Measurements from ENCODE around the gene UGT1A7. TPM values are rescaled to one million over a fixed set of nuclear protein-coding genes. Genes with fewer than 3 reads are reported as not detected.
"Not testable (repeated sequence)": the region's sequence is repeated elsewhere in the genome, so short reads cannot be mapped to it uniquely, and the experiment has no call there.

The UGT1A7 gene
- total RNA-seq, 4 donors from 2014 or later: 3.4 to 55.3 (median 18.2) TPM

GRCh38 chr2:233655043-233655442, 26.7 kb upstream of the UGT1A7 start:
- Histone ChIP-seq H3K4me3 (no peak overlapping the region), H3K27me3 (no peaks in the 10 kb centered on the region), H3K9me3 (no peaks in the 10 kb centered on the region), H3K27ac (no peak overlapping the region), H3K4me1 (peaks cover 0 to 10% (median 4%) of the 10 kb centered on the region in 4 donors), H3K36me3 (no peaks in the 10 kb centered on the region)
- no peak for DNase-seq
- WGBS, 2 donors (ENCODE audit: low coverage in 1 of 2): 50 to 78% methylated on average over 1 of the region's 1 CpG
- intact Hi-C loops (cut with DNase I; ENCODE audit: low total_unique reads) (no loop called here), in situ Hi-C loops (cut with MboI; ENCODE audit: low pct_ligation_motif_present in 1 of 4, low pct_unique_long_range_greater_than_20kb in 1 of 4, low sequenced_read_pairs in 3 of 4) (no loop called here)
- TF ChIP-seq POLR2A (IDR thresholded peaks at IDR 0.05) (no peak), CTCF (IDR thresholded peaks at IDR 0.05) (no peak), EP300 (IDR thresholded peaks at IDR 0.05; ENCODE audit: low read depth) (no peak), POLR2AphosphoS5 (IDR thresholded peaks at IDR 0.05) (no peak)

- in situ Hi-C loops (cut with MboI; ENCODE audit: low pct_ligation_motif_present in 1 of 4, low pct_unique_long_range_greater_than_20kb in 1 of 4, low sequenced_read_pairs in 3 of 4); DNase-seq; H3K4me1 ChIP-seq; H3K4me3 ChIP-seq; H3K27me3 ChIP-seq; H3K9me3 ChIP-seq; H3K27ac ChIP-seq; intact Hi-C loops (cut with DNase I; ENCODE audit: low total_unique reads); H3K36me3 ChIP-seq: not testable (repeated sequence)
- WGBS, 2 donors (ENCODE audit: low coverage in 1 of 2): 80 to 93% methylated on average over 1 to 3 of the region's 3 CpGs
Observed at GRCh38 chr2:233655943-233656342, 25.8 kb upstream of the UGT1A7 start.

GRCh38 chr2:233656443-233656842, 25.3 kb upstream of the UGT1A7 start:
- Histone ChIP-seq H3K36me3 (no peaks in the 10 kb centered on the region), H3K9me3 (no peaks in the 10 kb centered on the region), H3K27me3 (no peaks in the 10 kb centered on the region), H3K27ac (no peak overlapping the region), H3K4me1 (peaks cover 0 to under 1% (median 0%) of the 10 kb centered on the region in 4 donors), H3K4me3 (no peak overlapping the region)
- TF ChIP-seq EP300 (IDR thresholded peaks at IDR 0.05; ENCODE audit: low read depth) (no peak), POLR2AphosphoS5 (IDR thresholded peaks at IDR 0.05) (no peak), POLR2A (IDR thresholded peaks at IDR 0.05) (no peak), CTCF (IDR thresholded peaks at IDR 0.05) (no peak)
- intact Hi-C loops (cut with DNase I; ENCODE audit: low total_unique reads) (no loop called here), in situ Hi-C loops (cut with MboI; ENCODE audit: low pct_ligation_motif_present in 1 of 4, low pct_unique_long_range_greater_than_20kb in 1 of 4, low sequenced_read_pairs in 3 of 4) (no loop called here)
- DNase-seq: no peak
- WGBS, 2 donors (ENCODE audit: low coverage in 1 of 2): 40 to 75% methylated on average over 1 to 10 of the region's 10 CpGs

GRCh38 chr2:233658610-233659009, 23.1 kb upstream of the UGT1A7 start:
- no peak for DNase-seq
- H3K36me3 ChIP-seq: no peaks in the 10 kb centered on the region
- intact Hi-C loops (cut with DNase I; ENCODE audit: low total_unique reads) (no loop called here), in situ Hi-C loops (cut with MboI; ENCODE audit: low pct_ligation_motif_present in 1 of 4, low pct_unique_long_range_greater_than_20kb in 1 of 4, low sequenced_read_pairs in 3 of 4) (no loop called here)
- no peak overlapping the region for H3K4me3 ChIP-seq
- H3K27ac ChIP-seq: no peak overlapping the region
- H3K27me3 ChIP-seq: no peaks in the 10 kb centered on the region
- H3K9me3 ChIP-seq: no peaks in the 10 kb centered on the region
- no peaks in the 10 kb centered on the region for H3K4me1 ChIP-seq
- no peak for TF ChIP-seq CTCF (IDR thresholded peaks at IDR 0.05)
- TF ChIP-seq POLR2AphosphoS5 (IDR thresholded peaks at IDR 0.05): no peak
- no peak for TF ChIP-seq POLR2A (IDR thresholded peaks at IDR 0.05)
- TF ChIP-seq EP300 (IDR thresholded peaks at IDR 0.05; ENCODE audit: low read depth): no peak

- in situ Hi-C loops (cut with MboI; ENCODE audit: low pct_ligation_motif_present in 1 of 4, low pct_unique_long_range_greater_than_20kb in 1 of 4, low sequenced_read_pairs in 3 of 4) (no loop called here), intact Hi-C loops (cut with DNase I; ENCODE audit: low total_unique reads) (no loop called here)
- H3K9me3 ChIP-seq: no peaks in the 10 kb centered on the region
- WGBS, 2 donors (ENCODE audit: low coverage in 1 of 2): 22 to 55% methylated on average over 1 of the region's 1 CpG
- no peak overlapping the region for H3K27ac ChIP-seq
- H3K4me1 ChIP-seq: no peaks in the 10 kb centered on the region
- no peak overlapping the region for H3K4me3 ChIP-seq
- H3K27me3 ChIP-seq: no peaks in the 10 kb centered on the region
- H3K36me3 ChIP-seq: no peaks in the 10 kb centered on the region
- TF ChIP-seq POLR2AphosphoS5 (IDR thresholded peaks at IDR 0.05) (no peak), POLR2A (IDR thresholded peaks at IDR 0.05) (no peak), CTCF (IDR thresholded peaks at IDR 0.05) (no peak), EP300 (IDR thresholded peaks at IDR 0.05; ENCODE audit: low read depth) (no peak)
- DNase-seq: no peak
Observed at GRCh38 chr2:233663911-233664310, 17.8 kb upstream of the UGT1A7 start.
